Thoracic aorta (tissue), 2 donors: ENCODE results near the gene TMEM30B. TPM values are rescaled to one million over a fixed set of nuclear protein-coding genes. Genes with fewer than 3 reads are reported as not detected.
"Not testable (repeated sequence)": the region's sequence is repeated elsewhere in the genome, so short reads cannot be mapped to it uniquely, and the experiment has no call there.

ENCODE experiments used
- ATAC-seq: fragments of 150-250 bp; one replicate; pipeline ENCODE4 v1.8.0; 2017; ENCODE audit warnings: low read depth; ENCODE audit not compliant: insufficient number of reproducible peaks, low FRiP score
- DNase-seq: peaks from one replicate; pipeline ENCODE4 v3.0.0-alpha.2; 2020; ENCODE audit warnings: low spot score
- H3K27ac ChIP-seq, 2 donors: fragments of 200-600 bp; sonication (generic); 1 replicate in 1 of 2; 2 replicates in 1 of 2; pipeline ENCODE4 v1.5.1; 2016; ENCODE audit warnings: mild to moderate bottlenecking in 2 of 2, moderate library complexity in 2 of 2
- H3K27me3 ChIP-seq: fragments of 200-600 bp; sonication (generic); replicated peaks from 2 replicates; pipeline ENCODE4 v1.6.0; 2016; ENCODE audit warnings: mild to moderate bottlenecking; ENCODE audit not compliant: insufficient read depth
- H3K36me3 ChIP-seq: fragments of 200-600 bp; sonication (generic); one replicate; pipeline ENCODE4 v1.5.1; 2016
- H3K4me1 ChIP-seq, 2 donors: fragments of 200-600 bp; sonication (generic); 1 replicate in 1 of 2; 2 replicates in 1 of 2; pipeline versions ENCODE4 v1.5.1 to v1.6.0; 2016; ENCODE audit warnings: low read depth in 2 of 2, mild to moderate bottlenecking in 1 of 2; ENCODE audit not compliant: control insufficient read depth in 1 of 2
- H3K4me3 ChIP-seq: fragments of 200-600 bp; sonication (generic); 2 replicates; pipeline ENCODE4 v1.5.1; 2016; ENCODE audit warnings: mild to moderate bottlenecking
- H3K9me3 ChIP-seq: fragments of 200-600 bp; sonication (generic); 2 replicates; pipeline ENCODE4 v1.5.1; 2016
- total RNA-seq, 2 donors: library from RNA; depleted of rRNA; stranded (reverse); fragments of >200 nt; gene quantifications; one replicate each; pipeline versions ENCODE4 v1.1.0 to v1.2.3, GENCODE V29; 2016
- TF ChIP-seq, protein P1 (sequence below): fragments of 200-600 bp; sonication (generic); IDR thresholded peaks from one replicate; pipeline ENCODE4 v1.5.1; 2019; ENCODE audit warnings: antibody characterized with exemption

Gene TMEM30B
- total RNA-seq, 2 donors from 2014 or later = 46.9 to 51.0 TPM

DNA sequence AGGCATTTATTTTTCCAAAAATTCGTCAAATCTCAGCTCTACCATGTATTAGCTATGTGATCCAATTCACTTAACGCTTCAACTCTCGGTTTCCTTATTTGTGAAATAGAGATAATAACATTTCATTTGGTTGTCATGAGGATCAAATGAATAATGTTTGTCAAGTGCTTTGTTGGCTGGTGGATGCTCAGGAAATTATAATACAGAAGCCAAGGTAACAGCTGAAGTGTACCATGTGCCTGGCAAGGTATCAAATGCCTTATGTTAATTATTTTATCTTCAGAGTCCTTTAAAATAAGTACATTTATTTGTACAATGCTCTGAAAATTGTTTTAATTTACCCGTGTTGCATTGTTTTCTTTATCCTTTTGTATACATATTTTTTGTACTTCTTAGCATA lies 34.2 kb upstream of the TMEM30B start:
- DNase-seq (no peak), ATAC-seq (no peak)
- Histone ChIP-seq H3K9me3 (peaks cover 2% of the 10 kb centered on the region), H3K27me3 (no peaks in the 10 kb centered on the region), H3K27ac (no peak overlapping the region), H3K36me3 (no peaks in the 10 kb centered on the region), H3K4me1 (no peaks in the 10 kb centered on the region), H3K4me3 (no peak overlapping the region)
- TF ChIP-seq, protein P1, sequence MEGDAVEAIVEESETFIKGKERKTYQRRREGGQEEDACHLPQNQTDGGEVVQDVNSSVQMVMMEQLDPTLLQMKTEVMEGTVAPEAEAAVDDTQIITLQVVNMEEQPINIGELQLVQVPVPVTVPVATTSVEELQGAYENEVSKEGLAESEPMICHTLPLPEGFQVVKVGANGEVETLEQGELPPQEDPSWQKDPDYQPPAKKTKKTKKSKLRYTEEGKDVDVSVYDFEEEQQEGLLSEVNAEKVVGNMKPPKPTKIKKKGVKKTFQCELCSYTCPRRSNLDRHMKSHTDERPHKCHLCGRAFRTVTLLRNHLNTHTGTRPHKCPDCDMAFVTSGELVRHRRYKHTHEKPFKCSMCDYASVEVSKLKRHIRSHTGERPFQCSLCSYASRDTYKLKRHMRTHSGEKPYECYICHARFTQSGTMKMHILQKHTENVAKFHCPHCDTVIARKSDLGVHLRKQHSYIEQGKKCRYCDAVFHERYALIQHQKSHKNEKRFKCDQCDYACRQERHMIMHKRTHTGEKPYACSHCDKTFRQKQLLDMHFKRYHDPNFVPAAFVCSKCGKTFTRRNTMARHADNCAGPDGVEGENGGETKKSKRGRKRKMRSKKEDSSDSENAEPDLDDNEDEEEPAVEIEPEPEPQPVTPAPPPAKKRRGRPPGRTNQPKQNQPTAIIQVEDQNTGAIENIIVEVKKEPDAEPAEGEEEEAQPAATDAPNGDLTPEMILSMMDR = no peak

GRCh38 chr14:61308701-61309100 lies 27.6 kb upstream of the TMEM30B start:
- H3K9me3 ChIP-seq, H3K27me3 ChIP-seq, DNase-seq, H3K36me3 ChIP-seq, H3K4me3 ChIP-seq, ATAC-seq, H3K4me1 ChIP-seq, H3K27ac ChIP-seq: not testable (repeated sequence)

DNA sequence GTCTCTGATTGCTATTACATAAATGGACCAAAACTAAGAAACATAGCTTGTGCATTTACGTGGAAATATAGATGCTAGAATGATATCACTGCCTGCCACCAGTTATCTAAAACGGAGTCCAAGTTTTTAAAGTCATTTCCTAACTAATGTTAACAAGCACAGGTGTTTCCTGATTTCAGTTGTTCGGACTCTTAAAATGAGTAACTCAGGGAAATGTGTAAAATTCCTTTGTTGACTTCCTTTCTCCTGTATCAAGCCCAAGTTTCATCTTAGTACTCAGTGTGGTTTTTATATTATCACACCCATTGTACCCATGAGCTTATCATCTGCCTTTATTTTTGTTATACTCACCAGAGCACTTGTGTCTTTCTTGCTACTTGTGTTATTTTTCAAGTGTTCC lies 27.1 kb upstream of the TMEM30B start:
- ATAC-seq (no peak), DNase-seq (no peak)
- TF ChIP-seq, protein P1 = no peak
- Histone ChIP-seq H3K4me1 (no peaks in the 10 kb centered on the region), H3K27me3 (no peaks in the 10 kb centered on the region), H3K27ac (no peak overlapping the region), H3K9me3 (peaks cover 4% of the 10 kb centered on the region), H3K4me3 (no peak overlapping the region), H3K36me3 (no peaks in the 10 kb centered on the region)

- no peak for DNase-seq
- no peak for ATAC-seq
- Histone ChIP-seq H3K27ac (no peak overlapping the region), H3K27me3 (no peaks in the 10 kb centered on the region), H3K9me3 (no peaks in the 10 kb centered on the region), H3K4me1 (no peaks in the 10 kb centered on the region), H3K4me3 (no peak overlapping the region), H3K36me3 (no peaks in the 10 kb centered on the region)
- TF ChIP-seq, protein P1 = no peak
These were observed 23.6 kb upstream of the TMEM30B start for GRCh38 chr14:61304688-61305087.

GRCh38 chr14:61300754-61301153 lies 19.6 kb upstream of the TMEM30B start:
- no peaks in the 10 kb centered on the region for H3K27me3 ChIP-seq
- DNase-seq (no peak), ATAC-seq (no peak)
- no peaks in the 10 kb centered on the region for H3K36me3 ChIP-seq
- H3K4me1 ChIP-seq = no peaks in the 10 kb centered on the region
- TF ChIP-seq, protein P1 = no peak
- no peaks in the 10 kb centered on the region for H3K9me3 ChIP-seq
- H3K27ac ChIP-seq = no peak overlapping the region
- no peak overlapping the region for H3K4me3 ChIP-seq

- Histone ChIP-seq H3K27me3 (no peaks in the 10 kb centered on the region), H3K4me3 (no peak overlapping the region), H3K4me1 (no peaks in the 10 kb centered on the region), H3K27ac (no peak overlapping the region), H3K36me3 (no peaks in the 10 kb centered on the region), H3K9me3 (no peaks in the 10 kb centered on the region)
- DNase-seq = no peak
- TF ChIP-seq, protein P1 = no peak
- no peak for ATAC-seq
These were observed 19.1 kb upstream of the TMEM30B start for GRCh38 chr14:61300209-61300608.
